Stimulated activated CD4-positive, alpha-beta T cell treated with anti-CD3 and anti-CD28 coated beads, Interleukin-1b, Interleukin-23, amount 100 ng/mL, for 1 hour (primary cell): ENCODE measurements around the gene HNRNPA2B1.
"Not testable (repeated sequence)": the region's sequence is repeated elsewhere in the genome, so short reads cannot be mapped to it uniquely, and the experiment has no call there.

ENCODE experiments used
- DNase-seq, 2 donors: peaks; one replicate each; pipeline ENCODE4 v3.0.0-alpha.2; 2020; ENCODE audit warnings: low read depth in 2 of 2

Gene HNRNPA2B1

GRCh38 chr7:26198133-26198780, 2.3 kb downstream of the HNRNPA2B1 start:
- no peak for DNase-seq

- no peak for DNase-seq
Measured at GRCh38 chr7:26197153-26198115, 3.1 kb downstream of the HNRNPA2B1 start.

GRCh38 chr7:26195867-26196657, 4.5 kb downstream of the HNRNPA2B1 start:
- DNase-seq: no peak

- DNase-seq: no peak
Measured at GRCh38 chr7:26195182-26195581, 5.4 kb downstream of the HNRNPA2B1 start.

- DNase-seq: not testable (repeated sequence)
Measured at GRCh38 chr7:26194764-26195163, 5.8 kb downstream of the HNRNPA2B1 start.

GRCh38 chr7:26193432-26194207, 6.9 kb downstream of the HNRNPA2B1 start:
- DNase-seq: no peak

- no peak for DNase-seq
Measured at GRCh38 chr7:26192485-26193087, 8.0 kb downstream of the HNRNPA2B1 start.

- DNase-seq: no peak
Measured at GRCh38 chr7:26191974-26192479, 8.5 kb downstream of the HNRNPA2B1 start.

GRCh38 chr7:26191233-26191973, 9.1 kb downstream of the HNRNPA2B1 start:
- DNase-seq: no peak

- no peak for DNase-seq
Measured at GRCh38 chr7:26190417-26190869, 10.1 kb downstream of the HNRNPA2B1 start.

- no peak for DNase-seq
Measured at GRCh38 chr7:26189697-26190096, 10.8 kb downstream of the HNRNPA2B1 start.

- no peak for DNase-seq
Measured at GRCh38 chr7:26188957-26189541, 11.5 kb downstream of the HNRNPA2B1 start.

GRCh38 chr7:26188206-26188956, 12.2 kb downstream of the HNRNPA2B1 start:
- no peak for DNase-seq

- DNase-seq: no peak
Measured at GRCh38 chr7:26187380-26188205, 13.0 kb downstream of the HNRNPA2B1 start.

- no peak for DNase-seq
Measured at GRCh38 chr7:26186364-26187311, 13.9 kb downstream of the HNRNPA2B1 start.

- no peak for DNase-seq
Measured at GRCh38 chr7:26185844-26186180, 14.7 kb downstream of the HNRNPA2B1 start.
